ENCODE results near the gene CLPSL1. TPM values are rescaled to one million over a fixed set of nuclear protein-coding genes. Genes with fewer than 3 reads are reported as not detected.
A peak's percentile ranks its signal among the peaks of the same experiment; 100 is the strongest.

Gene CLPSL1
- total and polyA plus RNA-seq, 2 of the 13 experiments (the other 11 are each of a cell fraction or from before 2014, with no cell fraction given), result not detected

DNA sequence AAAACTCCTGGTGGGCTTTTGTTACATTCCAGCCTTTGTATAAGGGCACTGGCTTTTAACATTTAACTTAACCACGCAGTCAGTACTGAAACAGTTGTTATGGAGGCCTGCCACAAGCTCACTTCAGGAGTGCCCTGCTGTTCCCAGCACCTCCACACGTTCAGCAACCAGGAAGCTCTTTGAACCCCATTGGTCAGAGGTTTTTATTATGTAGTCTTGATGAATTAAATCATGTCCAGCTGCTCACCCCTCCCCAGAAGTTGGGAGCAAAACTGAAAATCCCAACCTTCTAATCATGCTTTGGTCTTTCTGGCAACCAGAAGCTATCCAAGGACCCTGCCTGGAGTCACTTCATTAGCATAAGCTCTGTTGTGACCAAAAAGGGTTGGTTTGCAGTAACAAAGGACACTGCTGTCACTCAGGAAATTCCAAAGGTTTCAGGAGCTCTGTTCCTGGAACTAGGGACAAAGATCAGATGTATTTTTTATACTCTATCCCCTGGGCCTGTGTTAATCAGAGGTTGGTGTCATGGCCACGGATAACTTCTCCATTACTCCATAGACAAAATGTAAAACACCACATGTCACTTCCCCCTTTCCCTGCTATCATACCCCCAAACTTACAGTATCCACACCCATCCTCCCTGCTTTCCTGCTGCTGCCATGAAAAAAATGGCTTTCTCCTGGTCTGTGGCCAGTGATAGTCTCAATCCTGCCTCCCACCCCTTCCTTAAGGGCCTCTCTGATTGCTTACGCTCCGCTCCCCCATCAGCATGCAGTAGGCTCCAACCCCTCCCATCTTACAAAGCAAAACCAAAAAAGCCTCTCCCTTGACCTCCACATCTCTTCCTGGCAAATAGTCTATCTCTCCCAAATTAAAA is 40.9 kb upstream of the CLPSL1 start (continued):
- TF ChIP-seq ETV5 (CRISPR knock-in tag; IDR thresholded peaks at IDR 0.05; ENCODE audit: borderline replicate concordance), result peak; percentile 69; the same call in 1 of the 2 replicates
- peak; percentile 59; the same call in 1 of the 2 replicates for TF ChIP-seq TBX2 (CRISPR knock-in tag; IDR thresholded peaks at IDR 0.05; ENCODE audit: borderline replicate concordance)
- no peak for TF ChIP-seq HDAC6 (IDR thresholded peaks at IDR 0.05; ENCODE audit: low read depth, low read length)
- TF ChIP-seq PTBP1 (IDR thresholded peaks at IDR 0.05; ENCODE audit: low read depth, low read length, poor library complexity, severe bottlenecking), result no peak
- TF ChIP-seq, protein P1, sequence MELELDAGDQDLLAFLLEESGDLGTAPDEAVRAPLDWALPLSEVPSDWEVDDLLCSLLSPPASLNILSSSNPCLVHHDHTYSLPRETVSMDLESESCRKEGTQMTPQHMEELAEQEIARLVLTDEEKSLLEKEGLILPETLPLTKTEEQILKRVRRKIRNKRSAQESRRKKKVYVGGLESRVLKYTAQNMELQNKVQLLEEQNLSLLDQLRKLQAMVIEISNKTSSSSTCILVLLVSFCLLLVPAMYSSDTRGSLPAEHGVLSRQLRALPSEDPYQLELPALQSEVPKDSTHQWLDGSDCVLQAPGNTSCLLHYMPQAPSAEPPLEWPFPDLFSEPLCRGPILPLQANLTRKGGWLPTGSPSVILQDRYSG (CRISPR knock-in tag; IDR thresholded peaks at IDR 0.05), result 0 out of 2 replicates have a peak, but pooled peaks have one; percentile 39
- TF ChIP-seq CC2D1A (CRISPR knock-in tag; IDR thresholded peaks at IDR 0.05), result no peak
- peak; percentile 76; the same call in 1 of the 2 replicates for TF ChIP-seq ZNF44 (CRISPR knock-in tag; IDR thresholded peaks at IDR 0.05)
- TF ChIP-seq HOXD1 (CRISPR knock-in tag; IDR thresholded peaks at IDR 0.05), result no peak
- TF ChIP-seq, protein P2, sequence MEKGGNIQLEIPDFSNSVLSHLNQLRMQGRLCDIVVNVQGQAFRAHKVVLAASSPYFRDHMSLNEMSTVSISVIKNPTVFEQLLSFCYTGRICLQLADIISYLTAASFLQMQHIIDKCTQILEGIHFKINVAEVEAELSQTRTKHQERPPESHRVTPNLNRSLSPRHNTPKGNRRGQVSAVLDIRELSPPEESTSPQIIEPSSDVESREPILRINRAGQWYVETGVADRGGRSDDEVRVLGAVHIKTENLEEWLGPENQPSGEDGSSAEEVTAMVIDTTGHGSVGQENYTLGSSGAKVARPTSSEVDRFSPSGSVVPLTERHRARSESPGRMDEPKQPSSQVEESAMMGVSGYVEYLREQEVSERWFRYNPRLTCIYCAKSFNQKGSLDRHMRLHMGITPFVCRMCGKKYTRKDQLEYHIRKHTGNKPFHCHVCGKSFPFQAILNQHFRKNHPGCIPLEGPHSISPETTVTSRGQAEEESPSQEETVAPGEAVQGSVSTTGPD (CRISPR knock-in tag; IDR thresholded peaks at IDR 0.05), result peak; percentile 60; the same call in 1 of the 2 replicates
- TF ChIP-seq NCOA2 (CRISPR knock-in tag; IDR thresholded peaks at IDR 0.05), result peak; percentile 68
- TF ChIP-seq, protein P3, sequence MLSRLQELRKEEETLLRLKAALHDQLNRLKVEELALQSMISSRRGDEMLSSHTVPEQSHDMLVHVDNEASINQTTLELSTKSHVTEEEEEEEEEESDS (CRISPR knock-in tag; IDR thresholded peaks at IDR 0.05; ENCODE audit: borderline replicate concordance), result 0 out of 2 replicates have a peak, but pooled peaks have one; percentile 32
- peak; percentile 54 for TF ChIP-seq PHF5A (CRISPR knock-in tag; IDR thresholded peaks at IDR 0.05; ENCODE audit: low read depth, unreplicated experiment)
- peak; percentile 70 for TF ChIP-seq KDM6A (CRISPR knock-in tag; IDR thresholded peaks at IDR 0.05; ENCODE audit: low read depth)
- no peak for TF ChIP-seq ZNF891 (CRISPR knock-in tag; IDR thresholded peaks at IDR 0.05)
- no peak for TF ChIP-seq ZNF570 (CRISPR knock-in tag; IDR thresholded peaks at IDR 0.05; ENCODE audit: borderline replicate concordance)
- TF ChIP-seq FOXO1 (CRISPR knock-in tag; IDR thresholded peaks at IDR 0.05), result peak; percentile 31; the same call in 1 of the 2 replicates
- 0 out of 2 replicates have a peak, but pooled peaks have one; percentile 25 for TF ChIP-seq ZNF607 (CRISPR knock-in tag; IDR thresholded peaks at IDR 0.05; ENCODE audit: borderline replicate concordance)
- TF ChIP-seq, protein P4, sequence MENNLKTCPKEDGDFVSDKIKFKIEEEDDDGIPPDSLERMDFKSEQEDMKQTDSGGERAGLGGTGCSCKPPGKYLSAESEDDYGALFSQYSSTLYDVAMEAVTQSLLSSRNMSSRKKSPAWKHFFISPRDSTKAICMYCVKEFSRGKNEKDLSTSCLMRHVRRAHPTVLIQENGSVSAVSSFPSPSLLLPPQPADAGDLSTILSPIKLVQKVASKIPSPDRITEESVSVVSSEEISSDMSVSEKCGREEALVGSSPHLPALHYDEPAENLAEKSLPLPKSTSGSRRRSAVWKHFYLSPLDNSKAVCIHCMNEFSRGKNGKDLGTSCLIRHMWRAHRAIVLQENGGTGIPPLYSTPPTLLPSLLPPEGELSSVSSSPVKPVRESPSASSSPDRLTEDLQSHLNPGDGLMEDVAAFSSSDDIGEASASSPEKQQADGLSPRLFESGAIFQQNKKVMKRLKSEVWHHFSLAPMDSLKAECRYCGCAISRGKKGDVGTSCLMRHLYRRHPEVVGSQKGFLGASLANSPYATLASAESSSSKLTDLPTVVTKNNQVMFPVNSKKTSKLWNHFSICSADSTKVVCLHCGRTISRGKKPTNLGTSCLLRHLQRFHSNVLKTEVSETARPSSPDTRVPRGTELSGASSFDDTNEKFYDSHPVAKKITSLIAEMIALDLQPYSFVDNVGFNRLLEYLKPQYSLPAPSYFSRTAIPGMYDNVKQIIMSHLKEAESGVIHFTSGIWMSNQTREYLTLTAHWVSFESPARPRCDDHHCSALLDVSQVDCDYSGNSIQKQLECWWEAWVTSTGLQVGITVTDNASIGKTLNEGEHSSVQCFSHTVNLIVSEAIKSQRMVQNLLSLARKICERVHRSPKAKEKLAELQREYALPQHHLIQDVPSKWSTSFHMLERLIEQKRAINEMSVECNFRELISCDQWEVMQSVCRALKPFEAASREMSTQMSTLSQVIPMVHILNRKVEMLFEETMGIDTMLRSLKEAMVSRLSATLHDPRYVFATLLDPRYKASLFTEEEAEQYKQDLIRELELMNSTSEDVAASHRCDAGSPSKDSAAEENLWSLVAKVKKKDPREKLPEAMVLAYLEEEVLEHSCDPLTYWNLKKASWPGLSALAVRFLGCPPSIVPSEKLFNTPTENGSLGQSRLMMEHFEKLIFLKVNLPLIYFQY (CRISPR knock-in tag; IDR thresholded peaks at IDR 0.05; ENCODE audit: borderline replicate concordance), result no peak
- TF ChIP-seq, protein P5, sequence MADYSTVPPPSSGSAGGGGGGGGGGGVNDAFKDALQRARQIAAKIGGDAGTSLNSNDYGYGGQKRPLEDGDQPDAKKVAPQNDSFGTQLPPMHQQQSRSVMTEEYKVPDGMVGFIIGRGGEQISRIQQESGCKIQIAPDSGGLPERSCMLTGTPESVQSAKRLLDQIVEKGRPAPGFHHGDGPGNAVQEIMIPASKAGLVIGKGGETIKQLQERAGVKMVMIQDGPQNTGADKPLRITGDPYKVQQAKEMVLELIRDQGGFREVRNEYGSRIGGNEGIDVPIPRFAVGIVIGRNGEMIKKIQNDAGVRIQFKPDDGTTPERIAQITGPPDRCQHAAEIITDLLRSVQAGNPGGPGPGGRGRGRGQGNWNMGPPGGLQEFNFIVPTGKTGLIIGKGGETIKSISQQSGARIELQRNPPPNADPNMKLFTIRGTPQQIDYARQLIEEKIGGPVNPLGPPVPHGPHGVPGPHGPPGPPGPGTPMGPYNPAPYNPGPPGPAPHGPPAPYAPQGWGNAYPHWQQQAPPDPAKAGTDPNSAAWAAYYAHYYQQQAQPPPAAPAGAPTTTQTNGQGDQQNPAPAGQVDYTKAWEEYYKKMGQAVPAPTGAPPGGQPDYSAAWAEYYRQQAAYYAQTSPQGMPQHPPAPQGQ (CRISPR knock-in tag; IDR thresholded peaks at IDR 0.05; ENCODE audit: borderline replicate concordance), result no peak
- peak; percentile 73 for TF ChIP-seq FOXJ3 (CRISPR knock-in tag; IDR thresholded peaks at IDR 0.05; ENCODE audit: borderline replicate concordance)
